Measurements from ENCODE around the gene RBM47. TPM values are rescaled to one million over a fixed set of nuclear protein-coding genes. Genes with fewer than 3 reads are reported as not detected.

The RBM47 gene
- total and polyA plus RNA-seq, 9 of the 15 experiments (the other 6 are each of a cell fraction or from before 2014, with no cell fraction given) = 1.4 to 6.4 (median 3.3) TPM

DNA sequence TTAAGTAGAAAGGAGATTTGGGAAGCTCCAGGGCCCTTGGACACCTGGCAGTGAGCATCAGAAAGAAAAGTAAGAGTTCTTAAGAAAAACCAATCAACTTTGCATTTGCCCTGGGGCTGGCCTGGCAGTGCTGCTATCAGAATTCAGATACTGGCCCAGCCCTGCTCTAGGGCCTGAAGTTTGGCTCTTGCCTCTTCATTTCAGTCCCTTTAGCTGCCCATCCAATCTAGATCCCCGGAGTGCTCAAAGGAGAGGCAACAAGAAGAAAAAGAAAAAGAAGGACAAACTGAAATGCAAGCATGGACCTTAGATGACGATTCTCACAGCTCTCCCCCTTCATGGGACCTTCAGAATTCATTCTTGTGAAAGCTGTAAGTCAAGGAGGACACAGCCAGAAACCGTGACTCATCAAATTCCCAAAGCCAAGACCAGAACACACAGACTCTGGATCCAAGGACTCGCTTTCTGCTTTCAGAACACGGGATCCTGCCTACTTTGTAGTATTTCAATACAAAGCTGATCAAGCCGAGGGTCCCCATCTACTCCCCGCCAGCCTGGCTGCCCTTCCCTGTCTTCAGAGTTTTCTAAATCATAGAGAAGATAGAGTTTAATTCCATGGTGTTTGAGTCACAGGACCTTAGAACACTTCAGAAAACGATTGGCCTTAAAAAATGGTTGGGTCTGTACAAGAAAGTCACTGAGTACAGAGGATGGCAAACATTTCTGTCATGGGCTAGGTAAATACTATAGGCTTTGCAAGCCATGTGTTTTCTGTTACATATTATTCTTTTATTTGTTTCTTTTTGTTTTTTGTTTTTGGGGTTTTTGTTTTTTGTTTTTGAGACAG is 103.7 kb downstream of the RBM47 start (continued):
- TF ChIP-seq, protein P1, sequence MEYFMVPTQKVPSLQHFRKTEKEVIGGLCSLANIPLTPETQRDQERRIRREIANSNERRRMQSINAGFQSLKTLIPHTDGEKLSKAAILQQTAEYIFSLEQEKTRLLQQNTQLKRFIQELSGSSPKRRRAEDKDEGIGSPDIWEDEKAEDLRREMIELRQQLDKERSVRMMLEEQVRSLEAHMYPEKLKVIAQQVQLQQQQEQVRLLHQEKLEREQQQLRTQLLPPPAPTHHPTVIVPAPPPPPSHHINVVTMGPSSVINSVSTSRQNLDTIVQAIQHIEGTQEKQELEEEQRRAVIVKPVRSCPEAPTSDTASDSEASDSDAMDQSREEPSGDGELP (CRISPR knock-in tag; IDR thresholded peaks at IDR 0.05; ENCODE audit: borderline replicate concordance) = no peak
- peak; percentile 78; the same call in 1 of the 2 replicates for TF ChIP-seq SMARCE1 (IDR thresholded peaks at IDR 0.05)
- no peak for TF ChIP-seq FIP1L1 (IDR thresholded peaks at IDR 0.05; ENCODE audit: low read depth, low read length, poor library complexity, severe bottlenecking)
- peak; percentile 85 for TF ChIP-seq SMARCA4 (IDR thresholded peaks at IDR 0.05)
- TF ChIP-seq, protein P2, sequence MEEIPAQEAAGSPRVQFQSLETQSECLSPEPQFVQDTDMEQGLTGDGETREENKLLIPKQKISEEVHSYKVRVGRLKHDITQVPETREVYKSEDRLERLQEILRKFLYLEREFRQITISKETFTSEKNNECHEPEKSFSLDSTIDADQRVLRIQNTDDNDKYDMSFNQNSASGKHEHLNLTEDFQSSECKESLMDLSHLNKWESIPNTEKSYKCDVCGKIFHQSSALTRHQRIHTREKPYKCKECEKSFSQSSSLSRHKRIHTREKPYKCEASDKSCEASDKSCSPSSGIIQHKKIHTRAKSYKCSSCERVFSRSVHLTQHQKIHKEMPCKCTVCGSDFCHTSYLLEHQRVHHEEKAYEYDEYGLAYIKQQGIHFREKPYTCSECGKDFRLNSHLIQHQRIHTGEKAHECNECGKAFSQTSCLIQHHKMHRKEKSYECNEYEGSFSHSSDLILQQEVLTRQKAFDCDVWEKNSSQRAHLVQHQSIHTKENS (CRISPR knock-in tag; IDR thresholded peaks at IDR 0.05) = no peak
- no peak for TF ChIP-seq ZNF263 (CRISPR knock-in tag; IDR thresholded peaks at IDR 0.05; ENCODE audit: borderline replicate concordance)
- TF ChIP-seq ZNF444 (CRISPR knock-in tag; IDR thresholded peaks at IDR 0.05) = no peak
- TF ChIP-seq RFX5 (IDR thresholded peaks at IDR 0.05; ENCODE audit: low read depth, low read length) = no peak
- TF ChIP-seq HOXB6 (CRISPR knock-in tag; IDR thresholded peaks at IDR 0.05; ENCODE audit: borderline replicate concordance) = no peak
- TF ChIP-seq MIER1 (IDR thresholded peaks at IDR 0.05; ENCODE audit: low read depth) = no peak
- TF ChIP-seq, protein P3, sequence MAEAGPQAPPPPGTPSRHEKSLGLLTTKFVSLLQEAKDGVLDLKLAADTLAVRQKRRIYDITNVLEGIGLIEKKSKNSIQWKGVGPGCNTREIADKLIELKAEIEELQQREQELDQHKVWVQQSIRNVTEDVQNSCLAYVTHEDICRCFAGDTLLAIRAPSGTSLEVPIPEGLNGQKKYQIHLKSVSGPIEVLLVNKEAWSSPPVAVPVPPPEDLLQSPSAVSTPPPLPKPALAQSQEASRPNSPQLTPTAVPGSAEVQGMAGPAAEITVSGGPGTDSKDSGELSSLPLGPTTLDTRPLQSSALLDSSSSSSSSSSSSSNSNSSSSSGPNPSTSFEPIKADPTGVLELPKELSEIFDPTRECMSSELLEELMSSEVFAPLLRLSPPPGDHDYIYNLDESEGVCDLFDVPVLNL (CRISPR knock-in tag; IDR thresholded peaks at IDR 0.05; ENCODE audit: low read depth) = no peak
- TF ChIP-seq, protein P4, sequence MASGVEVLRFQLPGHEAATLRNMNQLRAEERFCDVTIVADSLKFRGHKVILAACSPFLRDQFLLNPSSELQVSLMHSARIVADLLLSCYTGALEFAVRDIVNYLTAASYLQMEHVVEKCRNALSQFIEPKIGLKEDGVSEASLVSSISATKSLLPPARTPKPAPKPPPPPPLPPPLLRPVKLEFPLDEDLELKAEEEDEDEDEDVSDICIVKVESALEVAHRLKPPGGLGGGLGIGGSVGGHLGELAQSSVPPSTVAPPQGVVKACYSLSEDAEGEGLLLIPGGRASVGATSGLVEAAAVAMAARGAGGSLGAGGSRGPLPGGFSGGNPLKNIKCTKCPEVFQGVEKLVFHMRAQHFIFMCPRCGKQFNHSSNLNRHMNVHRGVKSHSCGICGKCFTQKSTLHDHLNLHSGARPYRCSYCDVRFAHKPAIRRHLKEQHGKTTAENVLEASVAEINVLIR (CRISPR knock-in tag; IDR thresholded peaks at IDR 0.05) = no peak
- TF ChIP-seq CBFB (CRISPR knock-in tag; IDR thresholded peaks at IDR 0.05) = no peak
- TF ChIP-seq, protein P5, sequence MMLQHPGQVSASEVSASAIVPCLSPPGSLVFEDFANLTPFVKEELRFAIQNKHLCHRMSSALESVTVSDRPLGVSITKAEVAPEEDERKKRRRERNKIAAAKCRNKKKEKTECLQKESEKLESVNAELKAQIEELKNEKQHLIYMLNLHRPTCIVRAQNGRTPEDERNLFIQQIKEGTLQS (IDR thresholded peaks at IDR 0.05) = peak; percentile 86
- TF ChIP-seq, protein P5 (CRISPR knock-in tag; conservative IDR thresholded peaks at IDR 0.05) = no peak
- TF ChIP-seq ZNF79 (CRISPR knock-in tag; IDR thresholded peaks at IDR 0.05; ENCODE audit: low read depth) = no peak
- TF ChIP-seq CC2D1A (IDR thresholded peaks at IDR 0.05) = no peak
- TF ChIP-seq OTX1 (CRISPR knock-in tag; IDR thresholded peaks at IDR 0.05) = no peak
- no peak for TF ChIP-seq HDAC8 (tag; IDR thresholded peaks at IDR 0.05)
- TF ChIP-seq KDM5B (IDR thresholded peaks at IDR 0.05; ENCODE audit: insufficient replicate concordance, low read depth, low read length) = no peak
- TF ChIP-seq MTA1 (IDR thresholded peaks at IDR 0.05; ENCODE audit: borderline replicate concordance) = no peak; the same call in 1 of the 2 replicates
- peak; percentile 69 for TF ChIP-seq NFIC (IDR thresholded peaks at IDR 0.05)
- TF ChIP-seq HDAC6 (IDR thresholded peaks at IDR 0.05; ENCODE audit: low read depth, low read length) = no peak
- no peak for TF ChIP-seq ZNF780A (CRISPR knock-in tag; IDR thresholded peaks at IDR 0.05)
- peak; percentile 98 for TF ChIP-seq ZNF316 (IDR thresholded peaks at IDR 0.05)
